Measurements from ENCODE around the gene CFAP54.
"Not testable (repeated sequence)": the region's sequence is repeated elsewhere in the genome, so short reads cannot be mapped to it uniquely, and the experiment has no call there.

Gene CFAP54

DNA sequence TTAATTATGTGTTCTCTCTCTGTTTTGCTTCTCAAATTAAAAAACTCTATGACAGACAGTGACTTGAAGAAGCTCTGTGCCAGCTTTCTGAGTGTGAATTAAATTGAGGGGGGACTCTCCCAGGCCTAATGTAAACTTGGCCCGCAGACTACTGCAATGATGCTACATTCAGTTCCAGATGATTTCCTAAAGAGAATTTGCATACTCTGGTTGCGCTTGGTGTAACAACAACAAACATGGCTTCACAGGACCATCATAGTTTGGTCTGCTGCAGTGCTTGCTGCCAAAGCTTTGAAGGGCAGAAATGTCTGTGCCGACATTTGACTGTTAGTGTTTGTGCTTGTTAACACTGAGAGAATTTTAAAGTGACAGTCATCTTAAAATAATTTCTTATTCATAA is 25.0 kb downstream of the CFAP54 start:
- DNase-seq: no peak

DNA sequence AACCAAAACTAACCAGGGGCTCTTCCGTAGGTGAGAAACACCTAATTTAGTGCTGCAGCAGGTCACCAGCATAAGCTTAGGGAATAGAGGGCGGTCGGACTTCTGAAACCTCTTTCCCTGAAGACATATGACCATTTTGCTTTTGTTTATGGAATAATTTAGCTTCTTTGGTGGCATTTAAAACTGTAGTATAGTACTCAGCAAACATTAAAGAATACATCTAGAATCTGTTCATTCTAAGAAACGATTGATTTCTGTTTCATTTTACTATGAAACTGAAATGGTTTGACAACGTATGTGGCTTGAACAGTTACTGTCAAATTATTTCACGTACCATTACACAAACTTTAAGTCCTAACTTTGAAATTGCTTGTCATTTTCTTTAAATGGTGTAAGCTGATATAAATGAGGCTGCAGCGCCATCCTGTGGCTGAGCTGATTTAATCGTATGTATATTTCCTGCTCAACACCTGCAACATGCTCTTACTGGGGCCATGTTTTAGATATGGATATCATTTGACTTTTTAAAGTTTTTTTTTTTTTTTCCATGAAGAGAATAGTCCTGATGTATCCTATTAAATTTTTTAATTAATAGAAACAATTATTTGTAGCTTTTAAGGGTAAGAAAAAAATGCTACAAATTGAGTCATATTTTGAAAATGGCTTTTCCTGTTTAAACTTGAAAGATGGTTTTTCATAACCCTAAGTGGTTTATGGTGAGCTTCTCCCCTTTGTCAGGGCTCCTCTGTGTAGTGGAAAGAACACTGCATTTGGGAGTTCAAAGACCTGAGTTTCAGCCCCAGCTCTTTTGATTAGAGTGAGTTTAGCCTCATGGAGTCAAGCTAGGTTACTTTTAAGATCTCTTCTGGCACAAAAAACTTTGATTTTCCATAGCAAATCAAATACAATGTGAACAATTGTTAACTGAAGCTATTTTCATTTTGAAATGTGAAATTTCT is 27.4 kb downstream of the CFAP54 start:
- DNase-seq: no peak

DNA sequence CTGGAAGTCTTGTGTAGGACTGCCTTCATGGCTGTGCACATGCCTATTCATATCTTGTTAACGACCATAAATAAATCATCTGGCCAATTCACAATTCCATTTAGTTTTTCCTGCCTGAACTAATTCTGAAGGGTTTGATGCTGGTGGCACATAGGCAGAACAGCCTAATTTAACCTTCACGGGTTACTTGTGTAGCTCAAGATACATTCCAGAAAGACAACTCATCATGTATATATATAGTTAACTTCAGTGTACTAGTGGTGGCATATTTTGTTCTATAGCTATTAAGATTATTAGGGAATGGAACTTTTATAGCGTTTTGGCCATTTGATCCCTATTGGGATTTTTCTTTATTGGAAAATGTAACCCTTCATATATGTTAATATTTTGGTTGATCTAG is 31.4 kb downstream of the CFAP54 start:
- no peak for DNase-seq

DNA sequence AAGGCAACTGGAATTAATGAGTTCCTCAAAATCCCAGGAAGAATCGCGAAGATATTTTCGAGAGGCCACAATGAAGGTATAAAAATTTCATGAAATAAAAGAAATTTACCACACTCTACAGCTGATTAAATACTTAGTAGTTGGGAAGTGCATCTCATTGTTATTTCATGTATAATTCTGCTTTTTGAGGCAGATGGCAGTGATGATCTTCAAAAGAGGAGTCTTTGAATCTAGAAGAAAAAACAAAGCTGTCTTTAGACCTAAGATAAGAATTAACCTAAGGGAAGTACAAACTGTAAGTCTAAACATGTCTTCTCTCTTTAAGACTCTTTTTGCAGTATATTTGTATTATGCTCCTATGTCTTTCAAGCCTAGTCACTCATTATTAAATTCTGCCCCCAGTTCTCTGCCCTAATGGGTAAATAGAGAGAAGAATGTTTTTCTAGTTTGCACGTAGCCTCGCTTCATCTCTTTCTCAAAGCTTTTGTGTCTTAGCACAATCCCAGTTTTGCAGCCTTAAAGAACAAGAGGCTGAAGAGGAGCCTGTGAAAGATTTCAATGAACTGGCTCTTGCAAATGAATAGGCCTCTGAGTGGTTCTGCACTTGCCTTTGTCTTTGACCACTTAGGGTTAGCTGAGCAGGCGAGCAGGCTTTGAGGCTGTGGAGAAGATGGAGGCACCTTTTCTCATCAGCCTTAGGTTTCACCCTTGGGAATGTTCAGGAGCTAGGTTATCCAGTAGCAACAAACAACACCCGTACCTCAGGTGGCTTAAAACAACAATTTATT is 32.7 kb downstream of the CFAP54 start:
- peak; percentile 55 for DNase-seq

DNA sequence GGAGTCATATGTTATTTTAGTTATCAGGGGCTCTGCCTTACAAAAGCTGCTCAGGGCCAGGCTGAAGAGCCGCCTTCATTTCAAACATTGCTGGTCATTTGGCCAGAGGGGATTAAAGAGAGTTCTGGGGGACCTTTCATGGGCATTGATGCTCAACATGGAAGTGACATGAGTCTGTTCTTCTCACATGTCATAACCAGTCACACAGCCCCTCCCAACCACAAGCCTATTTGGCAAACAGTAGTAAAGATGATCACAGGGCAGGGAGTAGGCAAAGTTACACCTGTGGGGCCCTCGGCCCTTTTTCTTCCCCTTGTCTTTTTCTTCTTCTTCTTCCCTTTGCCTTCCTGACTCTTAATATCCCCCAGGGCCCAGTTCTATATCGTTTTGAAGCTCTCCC is 33.3 kb downstream of the CFAP54 start:
- DNase-seq: no peak

DNA sequence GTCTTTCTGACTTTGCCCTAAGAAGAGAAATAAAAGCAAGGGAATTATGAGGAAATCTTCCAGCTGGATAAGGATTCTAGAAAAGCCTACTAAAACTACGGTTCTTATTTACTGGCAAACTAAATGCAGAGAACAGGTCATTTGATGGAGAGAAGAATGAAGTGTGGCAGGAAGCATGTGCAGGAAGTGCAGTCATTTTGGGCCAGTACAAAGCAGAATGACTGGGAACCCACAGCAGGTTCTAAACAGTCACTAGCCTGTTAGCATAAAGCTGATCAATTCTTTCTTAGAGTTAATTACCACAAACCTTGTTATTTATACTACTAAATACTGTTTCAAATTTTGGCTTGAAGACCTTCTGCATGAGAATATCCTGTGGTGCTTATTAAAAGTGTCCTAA is 36.7 kb downstream of the CFAP54 start:
- no peak for DNase-seq

DNA sequence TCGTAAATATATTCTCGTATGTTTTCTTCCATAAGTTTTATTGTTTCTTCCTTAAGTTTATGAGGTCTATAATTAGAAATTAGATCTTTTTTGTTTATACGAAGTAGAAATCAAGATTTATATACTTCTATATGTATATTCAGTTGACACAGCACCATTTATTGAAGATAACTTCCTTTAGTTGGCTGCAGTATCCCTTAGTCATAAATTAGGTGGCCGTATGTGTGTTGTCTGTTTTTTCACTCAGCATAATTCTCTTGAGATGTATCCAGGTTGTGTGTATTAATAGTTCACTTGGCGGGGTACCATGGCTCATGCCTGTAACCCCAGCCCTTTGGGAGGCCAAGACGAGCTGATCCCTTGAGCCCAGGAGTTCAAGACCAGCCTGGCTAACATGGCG is 40.5 kb downstream of the CFAP54 start:
- DNase-seq: no peak

DNA sequence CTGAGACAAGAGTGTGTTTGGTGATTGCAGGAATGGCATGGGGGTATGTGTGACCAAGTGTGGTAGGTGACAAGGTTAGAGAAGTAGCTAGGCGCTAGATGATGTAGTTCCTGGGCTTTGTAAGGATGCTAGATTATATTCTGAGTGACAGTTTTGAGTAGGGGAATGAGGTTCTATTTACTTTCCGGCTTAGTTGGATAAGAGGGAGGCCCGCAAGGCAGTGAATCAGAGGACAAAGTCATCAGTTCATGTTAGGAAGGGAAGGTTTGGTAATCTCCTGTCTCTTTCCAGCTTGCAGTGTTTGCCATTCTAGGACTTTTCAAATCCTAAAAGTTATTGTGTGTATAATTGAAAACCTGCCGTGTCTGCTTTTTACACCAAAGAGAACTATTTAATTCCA is 45.0 kb downstream of the CFAP54 start:
- no peak for DNase-seq

DNA sequence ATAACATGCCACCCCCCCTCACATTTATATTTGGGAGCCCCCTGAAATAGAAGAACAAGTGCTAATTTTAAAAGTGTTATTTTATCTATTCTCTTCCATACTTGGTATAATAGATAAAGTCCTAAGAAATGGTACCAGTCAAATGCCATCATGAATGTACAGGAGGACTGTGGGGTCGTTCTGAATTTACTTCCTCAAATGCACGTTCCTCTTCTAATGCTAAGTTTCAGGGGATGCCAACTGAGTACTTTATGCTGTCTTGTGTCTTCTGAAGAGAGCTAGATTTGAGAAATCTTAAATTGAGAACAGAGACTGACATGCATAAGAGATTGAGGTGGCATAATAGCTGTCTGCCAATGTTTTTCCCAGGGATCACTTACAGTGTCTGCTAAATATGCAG is 59.0 kb downstream of the CFAP54 start:
- DNase-seq: no peak

DNA sequence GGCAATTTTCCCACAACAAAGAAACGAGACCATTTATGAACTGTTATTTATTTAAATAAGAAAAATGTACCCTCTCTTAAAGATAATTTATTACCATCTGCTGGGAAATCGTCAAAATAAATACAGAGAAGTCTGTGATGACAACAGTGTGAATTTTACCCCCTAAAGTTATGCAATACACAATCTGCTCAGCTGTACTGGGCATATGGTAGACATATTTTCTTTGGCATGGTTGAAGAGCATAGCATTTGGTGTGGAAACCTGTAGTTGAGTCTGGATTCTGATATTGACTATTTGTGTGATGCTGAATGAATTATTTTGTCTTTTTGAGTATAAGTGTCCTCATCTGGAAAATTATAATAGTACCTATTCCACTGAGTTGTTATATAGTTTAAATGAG is 60.0 kb downstream of the CFAP54 start:
- DNase-seq: no peak

DNA sequence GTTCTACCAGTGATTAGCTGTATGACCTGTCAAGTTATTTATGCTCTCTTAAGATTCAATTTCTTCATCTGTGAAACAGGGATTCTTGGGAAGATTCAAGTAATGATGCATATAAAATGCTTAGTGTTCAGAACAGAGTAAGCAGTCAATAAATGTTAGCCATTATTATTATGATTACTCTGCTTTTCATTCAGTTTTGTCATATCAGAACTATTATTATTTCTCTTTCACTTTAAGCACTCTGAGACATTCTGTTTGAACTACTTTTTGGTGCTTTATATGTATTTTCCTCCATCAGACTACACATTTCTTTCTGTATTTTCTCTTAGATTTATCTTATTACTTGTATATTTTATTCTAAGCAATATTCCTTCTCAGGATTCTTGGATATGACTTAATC is 81.2 kb downstream of the CFAP54 start:
- no peak for DNase-seq

DNA sequence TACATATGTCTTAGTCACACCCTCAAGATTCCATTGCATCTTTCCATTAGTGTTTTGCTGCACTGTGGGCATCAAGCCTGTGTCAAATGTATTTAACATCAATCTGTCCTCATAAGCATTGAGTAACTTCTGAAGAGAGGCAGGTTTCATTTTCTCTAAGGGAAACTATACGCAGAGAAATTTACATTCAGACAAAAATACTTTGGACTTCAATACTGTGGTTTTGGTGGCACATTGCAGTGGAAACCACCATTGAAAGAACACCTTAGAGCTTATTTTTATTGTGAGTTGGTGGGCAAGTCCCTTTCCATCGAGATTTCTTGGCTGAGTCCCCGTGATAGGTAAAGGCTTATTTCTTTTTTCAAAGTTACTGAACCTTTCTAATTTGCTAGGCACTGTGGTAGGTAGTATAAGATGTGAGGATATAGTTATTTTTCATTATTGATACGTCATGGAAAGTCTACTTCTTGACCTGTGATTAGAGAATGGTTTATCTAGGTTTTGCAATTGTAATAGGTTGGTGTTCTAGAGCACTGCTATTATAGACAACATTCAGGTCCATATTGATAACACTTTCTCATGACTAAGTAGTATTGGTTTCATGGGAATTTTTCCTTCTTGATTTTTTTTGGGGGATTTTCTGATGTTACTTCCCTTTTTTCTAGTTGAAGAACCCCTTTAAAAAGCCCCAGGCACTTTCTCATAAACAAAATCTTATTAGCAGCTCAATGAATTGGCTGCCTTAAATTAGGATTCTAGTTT is 81.9 kb downstream of the CFAP54 start:
- DNase-seq: no peak

DNA sequence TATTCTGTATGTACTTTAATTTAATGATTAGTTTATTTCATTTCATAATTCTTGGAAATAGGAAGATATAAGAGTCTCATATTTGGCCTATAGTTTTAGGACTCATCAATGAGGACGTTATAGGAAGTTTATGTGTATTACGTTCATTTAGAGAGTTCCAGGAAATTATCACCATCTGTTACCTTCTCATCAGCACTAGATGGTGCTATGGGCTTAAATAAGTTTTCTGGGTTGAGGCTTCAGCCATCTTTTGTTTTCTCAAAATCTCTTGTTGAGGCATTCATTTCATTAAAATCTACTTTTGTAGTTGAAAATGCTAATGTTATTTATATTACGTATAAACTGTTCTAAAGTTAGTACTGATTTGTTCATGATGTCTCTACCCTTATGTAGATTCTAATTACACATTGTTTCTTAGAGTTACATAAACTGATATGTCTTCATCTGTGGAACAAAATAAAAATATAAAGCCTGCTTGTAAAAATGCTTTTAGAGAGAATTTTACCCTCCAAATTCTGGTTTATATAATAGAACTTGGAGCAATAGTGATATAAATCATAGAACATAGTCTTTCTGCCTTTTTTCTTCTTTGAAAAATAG is 89.2 kb downstream of the CFAP54 start:
- DNase-seq: peak; percentile 44

DNA sequence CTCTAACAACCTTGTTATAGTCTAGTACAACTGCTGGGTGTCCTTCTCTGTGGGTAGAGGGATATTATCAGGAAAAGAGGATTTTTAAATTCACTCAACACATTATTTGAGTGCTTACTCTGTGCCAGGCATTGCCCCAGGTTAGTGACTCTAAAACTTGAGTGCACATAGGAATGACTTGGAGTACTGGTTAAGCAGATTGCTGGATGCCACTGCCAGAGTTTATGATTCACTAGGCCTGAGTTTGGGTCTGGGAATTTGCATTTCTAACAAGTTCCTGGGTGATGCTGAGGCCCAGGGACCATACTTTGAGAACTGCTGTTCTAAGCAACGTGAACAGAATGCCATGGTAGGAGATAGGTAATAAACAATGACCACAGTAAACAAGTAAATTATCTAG is 96.6 kb downstream of the CFAP54 start:
- no peak for DNase-seq

DNA sequence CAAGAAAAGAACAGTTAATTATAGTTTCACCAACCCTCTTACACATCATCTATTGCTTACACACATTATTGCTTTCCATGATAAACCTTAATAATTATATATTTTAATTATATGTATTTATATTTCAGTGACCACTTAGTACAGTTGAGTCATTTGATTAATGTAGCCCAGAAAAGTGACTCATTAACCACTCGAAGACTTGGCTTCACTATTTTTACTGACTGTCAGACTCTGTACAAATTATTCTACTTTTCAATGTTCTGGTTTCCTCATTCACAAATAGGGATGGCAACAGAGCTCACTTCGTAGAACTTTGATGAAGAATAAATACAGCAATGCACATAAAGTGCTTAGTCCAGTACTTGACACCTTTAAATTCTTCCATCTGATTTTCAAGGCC is 98.3 kb downstream of the CFAP54 start:
- DNase-seq: no peak

DNA sequence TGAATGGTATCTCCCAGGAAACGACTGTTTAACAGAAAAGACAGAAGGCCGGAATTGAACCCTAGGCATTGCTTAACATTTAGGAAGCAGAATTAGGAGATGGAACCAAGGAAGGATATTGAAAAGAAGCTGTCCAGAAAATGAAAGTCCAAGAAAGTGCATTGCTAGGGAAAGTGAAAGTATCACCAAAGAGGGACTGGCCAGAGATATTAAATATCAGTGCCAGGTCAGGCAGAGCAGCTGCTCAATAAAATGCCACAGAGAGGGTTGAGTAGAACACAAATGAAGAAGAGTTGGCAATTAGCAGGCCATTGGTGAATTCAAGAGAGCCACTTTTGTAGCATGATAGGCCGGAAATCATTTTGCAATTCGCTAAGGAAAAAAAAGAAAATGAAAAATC is 101.6 kb downstream of the CFAP54 start:
- no peak for DNase-seq

DNA sequence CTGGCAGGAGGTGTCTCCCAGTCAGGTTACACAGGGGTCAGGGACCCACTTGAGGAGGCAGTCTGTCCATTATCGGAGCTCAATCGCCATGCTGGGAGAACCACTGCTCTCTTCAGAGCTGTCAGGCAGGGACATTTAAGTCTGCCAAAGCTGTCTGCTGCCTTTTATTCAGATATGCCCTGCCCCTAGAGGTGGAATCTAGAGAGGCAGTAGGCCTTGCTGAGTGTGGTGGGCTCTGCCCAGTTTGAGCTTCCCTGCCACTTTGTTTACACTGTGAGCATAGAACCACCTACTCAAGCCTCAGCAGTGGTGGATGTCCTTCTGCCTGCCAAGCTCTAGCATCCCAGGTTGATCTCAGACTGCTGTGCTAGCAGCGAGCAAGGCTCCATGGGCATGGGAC is 115.0 kb downstream of the CFAP54 start:
- DNase-seq: not testable (repeated sequence)

DNA sequence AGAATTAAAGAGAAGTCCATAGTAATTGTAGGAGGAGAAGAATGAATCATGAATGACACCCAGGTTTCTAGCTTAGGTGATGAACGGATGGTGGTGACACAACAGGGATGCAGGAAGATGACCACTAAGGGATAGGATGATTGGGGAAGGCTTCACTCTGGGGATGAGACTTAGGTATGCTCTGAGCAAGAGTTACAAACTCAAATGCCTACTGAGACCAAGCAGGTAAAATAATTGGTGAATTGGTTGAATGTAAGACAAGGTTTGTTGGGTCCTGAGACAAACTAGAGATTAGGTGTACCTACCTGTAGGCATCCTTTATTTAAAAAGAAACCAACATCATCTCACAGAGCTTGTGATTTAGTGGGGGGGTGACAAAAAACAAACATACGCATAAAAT is 116.3 kb downstream of the CFAP54 start:
- no peak for DNase-seq

DNA sequence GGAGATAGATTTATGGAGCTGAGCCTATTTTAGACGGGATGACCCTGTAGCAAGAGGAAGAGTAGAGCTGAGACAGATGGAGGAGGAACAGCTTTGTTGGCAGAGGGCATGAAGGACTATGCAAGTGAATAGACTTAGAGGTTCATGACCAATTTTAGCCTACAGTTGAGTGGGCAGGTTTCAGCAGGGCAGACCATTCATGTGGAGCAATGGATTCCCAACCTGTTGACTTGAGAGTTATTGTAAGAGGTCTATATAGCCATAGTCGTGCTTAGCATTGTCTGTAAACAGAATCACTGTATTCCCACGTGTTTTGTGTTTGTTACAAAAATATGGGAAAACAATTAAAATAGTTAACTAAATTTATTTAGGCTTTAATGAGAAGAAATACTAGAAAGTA is 116.8 kb downstream of the CFAP54 start:
- no peak for DNase-seq

DNA sequence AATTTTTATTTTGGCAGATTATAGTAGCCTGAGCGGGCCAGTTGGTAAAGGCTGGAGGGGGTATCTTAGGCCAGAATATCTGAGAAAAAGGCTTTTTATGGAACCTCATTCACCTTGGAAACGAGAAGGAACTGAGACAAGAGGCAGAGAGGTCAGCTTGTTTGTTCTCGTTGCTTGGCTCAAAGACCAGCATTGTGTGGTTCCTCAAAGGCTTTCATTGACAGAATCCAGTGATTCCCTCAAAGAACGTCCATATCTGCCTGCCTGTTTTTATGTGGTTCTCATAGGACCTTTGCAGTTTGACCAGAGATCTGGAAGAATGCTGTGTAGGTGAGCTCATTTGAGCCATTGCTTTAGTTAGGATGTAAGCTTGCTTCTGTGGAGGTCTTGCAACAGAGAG is 117.3 kb downstream of the CFAP54 start:
- no peak for DNase-seq

DNA sequence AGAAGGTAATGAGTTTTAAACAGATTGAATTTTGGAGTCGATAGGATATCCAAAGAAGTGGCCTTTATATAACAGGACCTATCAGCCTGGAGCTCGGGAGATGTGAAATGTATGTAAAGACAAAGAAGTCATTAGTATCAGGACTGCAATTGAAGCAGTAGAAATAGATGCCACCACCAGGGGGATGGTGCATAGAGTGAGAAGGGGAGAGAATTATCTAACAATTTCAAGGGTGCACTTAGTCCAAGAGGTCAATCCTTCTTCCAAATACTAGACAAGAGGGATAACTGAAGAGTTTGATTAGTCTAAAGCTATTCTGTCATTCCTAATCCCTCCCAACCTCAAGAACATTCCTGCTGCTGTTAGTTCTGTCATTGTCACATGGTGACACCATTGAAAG is 127.8 kb downstream of the CFAP54 start:
- no peak for DNase-seq

DNA sequence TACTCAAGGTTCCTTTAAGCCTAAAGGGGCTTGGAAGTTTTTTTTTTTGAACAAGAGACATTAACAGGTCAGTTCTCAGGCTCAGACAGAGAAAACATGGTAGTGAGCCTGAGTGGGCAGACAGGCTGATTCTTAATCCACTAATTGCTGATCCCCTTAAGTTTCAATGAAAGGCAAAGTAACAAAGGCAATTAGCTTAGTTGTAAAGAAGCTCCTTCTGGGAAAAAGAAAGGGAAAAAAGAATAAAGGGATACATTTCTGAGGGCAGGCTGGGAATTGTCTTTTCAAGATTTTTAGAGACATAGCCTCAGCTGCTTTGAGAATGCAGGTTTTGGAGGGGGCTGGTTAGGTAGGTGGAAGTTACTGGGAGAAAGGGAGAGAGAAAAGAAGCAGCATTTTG is 133.8 kb downstream of the CFAP54 start:
- DNase-seq: no peak

DNA sequence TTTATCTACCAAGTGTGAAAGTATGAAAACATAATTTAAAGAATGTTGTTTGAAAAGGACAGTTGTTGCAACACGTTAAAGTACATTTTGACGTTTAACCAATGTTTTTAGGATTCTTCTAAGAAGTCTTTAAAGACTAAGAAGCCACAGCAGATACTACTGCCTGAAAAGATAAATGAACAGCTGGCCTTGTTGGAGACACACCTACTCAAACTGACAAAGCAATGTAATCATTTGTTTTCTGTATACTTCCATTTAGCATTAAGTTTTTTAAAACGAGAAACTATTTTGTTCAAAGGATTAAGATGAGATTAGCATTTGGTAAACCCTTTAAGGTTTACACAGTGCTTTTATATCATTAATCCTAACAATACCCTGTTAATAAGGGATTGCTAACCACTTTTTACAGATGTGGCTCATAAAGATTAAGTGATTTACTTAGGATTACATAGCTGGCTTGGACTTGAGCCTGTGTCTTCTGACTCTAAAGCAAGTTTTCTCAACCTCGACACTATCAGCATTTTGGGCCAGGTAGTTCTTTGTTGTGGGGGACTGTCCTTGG is 134.4 kb downstream of the CFAP54 start:
- no peak for DNase-seq
